RWPE2 (cell line): ENCODE measurements around the gene ZSCAN21.

ENCODE experiments used
- ATAC-seq: fragments of 200-7000 bp; cut with Tn5 transposase; 3 replicates; pipeline ENCODE4 v1.9.1; 2021; ENCODE audit warnings: low read depth
- DNase-seq: peaks from one replicate; pipeline ENCODE4 v3.0.0-alpha.2; 2020; ENCODE audit warnings: low spot score
- H3K27ac ChIP-seq: fragments of 450-650 bp; 2 replicates; pipeline ENCODE4 v1.5.1; 2017; ENCODE audit warnings: mild to moderate bottlenecking; ENCODE audit not compliant: poor library complexity, severe bottlenecking
- H3K27me3 ChIP-seq: fragments of 250-450 bp; sonication (Bioruptor Pico); 2 replicates; pipeline ENCODE4 v1.5.1; 2021; ENCODE audit warnings: mild to moderate bottlenecking, moderate library complexity; ENCODE audit not compliant: insufficient read depth, poor library complexity, severe bottlenecking
- H3K36me3 ChIP-seq: fragments of 250-450 bp; sonication (Bioruptor Pico); 2 replicates; pipeline ENCODE4 v1.5.1; 2020; ENCODE audit warnings: low read depth, mild to moderate bottlenecking, moderate library complexity
- H3K4me1 ChIP-seq: fragments of 250-450 bp; sonication (Bioruptor Pico); 2 replicates; pipeline ENCODE4 v1.5.1; 2021; ENCODE audit warnings: mild to moderate bottlenecking, moderate library complexity; ENCODE audit not compliant: insufficient read depth, poor library complexity, severe bottlenecking
- H3K4me3 ChIP-seq: fragments of 250-450 bp; sonication (Bioruptor Pico); 2 replicates; pipeline ENCODE4 v1.5.1; 2021; ENCODE audit warnings: mild to moderate bottlenecking, moderate library complexity; ENCODE audit not compliant: severe bottlenecking
- H3K9me3 ChIP-seq: fragments of 250-450 bp; sonication (Bioruptor Pico); 2 replicates; pipeline ENCODE4 v1.5.1; 2021; ENCODE audit warnings: mild to moderate bottlenecking, moderate library complexity; ENCODE audit not compliant: severe bottlenecking
- TF ChIP-seq, protein P1 (sequence below): fragments of 450-650 bp; IDR thresholded peaks from one replicate; pipeline ENCODE4 v1.5.1; 2017; ENCODE audit warnings: mild to moderate bottlenecking, moderate library complexity; ENCODE audit not compliant: poor library complexity, severe bottlenecking

The ZSCAN21 gene

DNA sequence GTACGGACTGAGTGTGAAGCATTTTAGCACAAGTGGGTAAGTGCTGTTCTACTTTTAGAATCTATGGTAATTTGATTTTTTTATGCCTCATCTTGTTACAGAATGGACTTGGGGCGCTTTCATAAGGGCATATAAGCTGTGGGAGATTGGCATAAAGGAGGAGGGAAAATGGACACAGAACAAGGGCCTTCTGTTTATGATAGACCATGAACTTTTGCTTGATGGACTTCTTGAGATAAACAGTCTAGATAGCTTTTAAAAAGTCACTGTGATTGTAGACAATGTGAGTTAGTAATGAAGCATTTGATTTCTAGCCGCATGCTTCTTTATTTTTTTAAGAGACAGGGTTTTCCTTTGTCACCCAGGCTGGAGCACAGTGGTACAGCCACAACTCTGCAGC is 2.0 kb downstream of the ZSCAN21 start:
- DNase-seq: no peak

DNA sequence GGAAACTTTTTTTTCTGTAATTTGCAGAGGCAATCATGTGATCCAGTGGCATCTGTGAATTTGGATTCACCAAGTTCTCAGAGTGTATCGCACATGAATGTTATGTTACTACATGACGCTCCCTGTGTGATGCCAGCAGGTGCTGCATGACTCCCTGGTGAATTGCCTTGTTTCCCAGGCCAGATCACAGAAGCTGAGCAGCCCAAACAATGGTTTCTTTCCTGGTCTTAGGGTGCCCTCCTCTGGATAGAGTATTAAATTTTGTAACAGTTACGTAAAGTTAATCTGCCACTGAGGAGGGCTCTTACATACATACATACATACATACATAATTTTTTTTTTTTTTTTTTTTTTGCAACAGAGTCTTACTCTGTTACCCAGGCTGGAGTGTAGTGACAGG is 3.6 kb downstream of the ZSCAN21 start:
- DNase-seq: no peak
- H3K4me3 ChIP-seq: no peak overlapping the region
- H3K27ac ChIP-seq: no peak overlapping the region

More for the DNA sequence above, 2.0 kb downstream of the ZSCAN21 start:
- Histone ChIP-seq H3K27ac (no peak overlapping the region), H3K9me3 (no peaks in the 10 kb centered on the region), H3K4me3 (no peak overlapping the region), H3K36me3 (peaks cover 3% of the 10 kb centered on the region), H3K4me1 (peaks cover 3% of the 10 kb centered on the region), H3K27me3 (no peaks in the 10 kb centered on the region)
- no peak for ATAC-seq
- TF ChIP-seq, protein P1, sequence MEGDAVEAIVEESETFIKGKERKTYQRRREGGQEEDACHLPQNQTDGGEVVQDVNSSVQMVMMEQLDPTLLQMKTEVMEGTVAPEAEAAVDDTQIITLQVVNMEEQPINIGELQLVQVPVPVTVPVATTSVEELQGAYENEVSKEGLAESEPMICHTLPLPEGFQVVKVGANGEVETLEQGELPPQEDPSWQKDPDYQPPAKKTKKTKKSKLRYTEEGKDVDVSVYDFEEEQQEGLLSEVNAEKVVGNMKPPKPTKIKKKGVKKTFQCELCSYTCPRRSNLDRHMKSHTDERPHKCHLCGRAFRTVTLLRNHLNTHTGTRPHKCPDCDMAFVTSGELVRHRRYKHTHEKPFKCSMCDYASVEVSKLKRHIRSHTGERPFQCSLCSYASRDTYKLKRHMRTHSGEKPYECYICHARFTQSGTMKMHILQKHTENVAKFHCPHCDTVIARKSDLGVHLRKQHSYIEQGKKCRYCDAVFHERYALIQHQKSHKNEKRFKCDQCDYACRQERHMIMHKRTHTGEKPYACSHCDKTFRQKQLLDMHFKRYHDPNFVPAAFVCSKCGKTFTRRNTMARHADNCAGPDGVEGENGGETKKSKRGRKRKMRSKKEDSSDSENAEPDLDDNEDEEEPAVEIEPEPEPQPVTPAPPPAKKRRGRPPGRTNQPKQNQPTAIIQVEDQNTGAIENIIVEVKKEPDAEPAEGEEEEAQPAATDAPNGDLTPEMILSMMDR: no peak

DNA sequence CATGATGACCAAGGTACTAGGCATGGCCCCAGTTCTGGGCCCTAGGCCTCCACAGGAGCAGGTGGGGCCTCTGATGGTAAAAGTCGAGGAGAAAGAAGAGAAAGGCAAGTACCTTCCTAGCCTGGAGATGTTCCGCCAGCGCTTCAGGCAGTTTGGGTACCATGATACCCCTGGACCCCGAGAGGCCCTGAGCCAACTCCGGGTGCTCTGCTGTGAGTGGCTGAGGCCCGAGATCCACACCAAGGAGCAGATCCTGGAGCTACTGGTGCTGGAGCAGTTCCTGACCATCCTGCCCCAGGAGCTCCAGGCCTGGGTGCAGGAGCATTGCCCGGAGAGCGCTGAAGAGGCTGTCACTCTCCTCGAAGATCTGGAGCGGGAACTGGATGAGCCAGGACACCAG is 7.4 kb downstream of the ZSCAN21 start:
- TF ChIP-seq, protein P1: no peak
- Histone ChIP-seq H3K36me3 (peaks cover 35% of the 10 kb centered on the region), H3K27ac (no peak overlapping the region), H3K4me1 (no peaks in the 10 kb centered on the region), H3K27me3 (no peaks in the 10 kb centered on the region), H3K9me3 (no peaks in the 10 kb centered on the region), H3K4me3 (no peak overlapping the region)
- ATAC-seq (no peak), DNase-seq (no peak)

More for the DNA sequence above, 3.6 kb downstream of the ZSCAN21 start:
- no peaks in the 10 kb centered on the region for H3K9me3 ChIP-seq
- TF ChIP-seq, protein P1: peak; percentile 51
- peaks cover 19% of the 10 kb centered on the region for H3K36me3 ChIP-seq
- no peaks in the 10 kb centered on the region for H3K27me3 ChIP-seq
- H3K4me1 ChIP-seq: peaks cover 3% of the 10 kb centered on the region
- peak; percentile 70 for ATAC-seq

DNA sequence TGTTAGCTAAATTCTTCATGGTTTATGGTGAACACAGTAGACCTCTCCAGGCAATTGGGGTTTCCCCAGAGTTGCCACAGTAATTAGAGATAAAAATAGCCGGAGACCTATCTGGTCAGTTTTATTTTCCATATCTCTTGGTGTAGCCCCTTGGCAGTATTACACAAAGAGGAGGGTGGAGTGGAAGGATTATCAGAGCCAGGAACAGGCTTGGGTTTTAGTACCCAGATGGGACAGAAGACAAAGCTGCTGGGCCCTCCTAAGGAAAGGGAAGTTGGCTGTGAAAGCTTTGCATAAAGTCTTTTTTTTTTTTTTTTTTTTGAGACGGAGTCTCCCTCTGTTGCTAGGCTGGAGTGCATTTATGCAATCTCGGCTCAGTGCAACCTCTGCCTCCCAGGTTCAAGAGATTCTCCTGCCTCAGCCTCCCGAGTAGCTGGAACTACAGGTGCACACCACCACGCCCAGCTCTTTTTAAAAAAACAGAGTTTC is 9.7 kb downstream of the ZSCAN21 start:
- no peak for DNase-seq
- Histone ChIP-seq H3K4me3 (no peak overlapping the region), H3K27ac (no peak overlapping the region), H3K9me3 (no peaks in the 10 kb centered on the region), H3K27me3 (no peaks in the 10 kb centered on the region), H3K36me3 (peaks cover 52% of the 10 kb centered on the region), H3K4me1 (no peaks in the 10 kb centered on the region)
- no peak for ATAC-seq
- TF ChIP-seq, protein P1: no peak

DNA sequence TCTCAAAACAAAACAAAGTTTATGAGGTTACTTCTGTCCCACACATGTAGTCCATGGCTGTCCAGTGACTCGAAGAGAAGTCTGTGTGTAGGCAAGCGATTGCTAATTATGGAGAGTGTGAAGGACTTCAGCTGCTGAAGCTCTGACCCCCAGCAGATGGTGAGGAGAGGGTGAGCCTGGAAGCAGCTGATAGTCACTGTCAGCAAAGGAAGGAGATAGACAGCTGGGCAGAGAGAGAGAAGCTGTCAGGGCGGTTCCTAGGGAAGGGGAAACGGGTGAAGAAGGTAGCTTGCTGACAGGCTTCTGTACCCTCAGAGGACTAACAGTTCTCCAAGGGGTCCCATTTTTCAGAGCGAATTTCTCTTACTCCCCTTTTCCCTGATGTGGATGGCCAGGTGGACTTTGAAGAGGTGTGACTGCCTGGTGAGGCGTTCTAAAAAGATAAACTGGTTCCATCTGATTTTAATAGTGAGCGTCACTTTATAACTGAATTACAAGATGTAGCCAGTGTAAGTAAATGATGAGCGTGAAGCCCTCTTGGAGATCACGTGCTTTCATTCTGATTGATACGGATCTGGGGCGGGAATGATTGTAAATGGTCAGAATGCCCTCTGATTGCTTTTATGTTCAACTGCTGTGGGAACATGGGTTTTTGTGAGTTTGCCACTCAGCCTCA is 12.1 kb downstream of the ZSCAN21 start:
- ATAC-seq (no peak), DNase-seq (no peak)
- Histone ChIP-seq H3K27ac (no peak overlapping the region), H3K36me3 (peaks cover 61% of the 10 kb centered on the region), H3K4me3 (no peak overlapping the region), H3K4me1 (no peaks in the 10 kb centered on the region), H3K9me3 (no peaks in the 10 kb centered on the region), H3K27me3 (no peaks in the 10 kb centered on the region)
- TF ChIP-seq, protein P1: no peak
